Smooth muscle cell (in vitro differentiated cells): ENCODE results near the gene ALDH3B1. TPM values are rescaled to one million over a fixed set of nuclear protein-coding genes. Genes with fewer than 3 reads are reported as not detected.

ENCODE experiments used
- DNase-seq: peaks from one replicate; lab custom pipeline; 2025; ENCODE audit not compliant: unreplicated experiment; lab: John Stamatoyannopoulos, UW
- H2AFZ ChIP-seq: fragments of 200-600 bp; sonication (generic); 2 replicates; pipeline ENCODE4 v1.6.0; 2016; ENCODE audit warnings: antibody characterized with exemption, low read depth, mild to moderate bottlenecking
- H3F3A ChIP-seq: fragments of 200-600 bp; sonication (generic); 2 replicates; pipeline ENCODE4 v1.6.0; 2017; ENCODE audit warnings: antibody characterized with exemption, low read depth
- H3K27ac ChIP-seq: fragments of 200-600 bp; sonication (generic); 2 replicates; pipeline ENCODE4 v1.5.1; 2016; ENCODE audit warnings: low read depth, mild to moderate bottlenecking
- H3K27me3 ChIP-seq: fragments of 200-600 bp; sonication (generic); 2 replicates; pipeline ENCODE4 v1.6.1; 2016; ENCODE audit warnings: low read depth, mild to moderate bottlenecking
- H3K36me3 ChIP-seq: fragments of 200-600 bp; sonication (generic); 2 replicates; pipeline ENCODE4 v1.5.1; 2016; ENCODE audit warnings: low read depth
- H3K4me1 ChIP-seq: fragments of 200-600 bp; sonication (generic); 2 replicates; pipeline ENCODE4 v1.5.1; 2016; ENCODE audit warnings: low read depth
- H3K4me2 ChIP-seq: fragments of 200-600 bp; sonication (generic); 2 replicates; pipeline ENCODE4 v1.6.0; 2016; ENCODE audit warnings: mild to moderate bottlenecking
- H3K4me3 ChIP-seq: fragments of 200-600 bp; sonication (generic); 2 replicates; pipeline ENCODE4 v1.5.1; 2016; ENCODE audit warnings: mild to moderate bottlenecking
- H3K79me2 ChIP-seq: fragments of 200-600 bp; sonication (generic); 2 replicates; pipeline ENCODE4 v1.6.0; 2016; ENCODE audit warnings: low read depth, mild to moderate bottlenecking
- H3K9ac ChIP-seq: fragments of 200-600 bp; sonication (generic); 2 replicates; pipeline ENCODE4 v1.6.0; 2016; ENCODE audit warnings: low read depth
- H3K9me3 ChIP-seq: fragments of 200-600 bp; sonication (generic); replicated peaks from 2 replicates; pipeline ENCODE4 v1.5.1; 2016; ENCODE audit warnings: low read depth
- H4K20me1 ChIP-seq: fragments of 200-600 bp; sonication (generic); 2 replicates; pipeline ENCODE4 v1.6.0; 2016; ENCODE audit warnings: low read depth
- WGBS: methylation state at CpG from one replicate; pipeline ENCODE4 v1.1.7; 2016; ENCODE audit warnings: low lambda C conversion rate; 5-methylcytosine and 5-hydroxymethylcytosine counted together
- polyA plus RNA-seq: library from polyadenylated mRNA; unstranded; fragments of >200 nt; fragmentation: Nextera tagmentation; extraction: Ambion mirVana; gene quantifications from 2 replicates; pipeline ENCODE4 v1.2.1, GENCODE V29; 2016
- total RNA-seq: library from RNA; depleted of rRNA; stranded (reverse); fragments of >200 nt; gene quantifications from 2 replicates; pipeline ENCODE4 v1.2.3, GENCODE V29; 2014
- TF ChIP-seq, protein P1 (sequence below): fragments of 200-600 bp; sonication (generic); IDR thresholded peaks from 2 replicates; pipeline ENCODE4 v1.5.1; 2017; ENCODE audit warnings: borderline replicate concordance, mild to moderate bottlenecking, antibody characterized with exemption; ENCODE audit not compliant: insufficient read depth, poor library complexity, severe bottlenecking

Gene ALDH3B1
- total and polyA plus RNA-seq, 2 experiments from 2014 or later = 8.8 to 9.9 TPM

DNA sequence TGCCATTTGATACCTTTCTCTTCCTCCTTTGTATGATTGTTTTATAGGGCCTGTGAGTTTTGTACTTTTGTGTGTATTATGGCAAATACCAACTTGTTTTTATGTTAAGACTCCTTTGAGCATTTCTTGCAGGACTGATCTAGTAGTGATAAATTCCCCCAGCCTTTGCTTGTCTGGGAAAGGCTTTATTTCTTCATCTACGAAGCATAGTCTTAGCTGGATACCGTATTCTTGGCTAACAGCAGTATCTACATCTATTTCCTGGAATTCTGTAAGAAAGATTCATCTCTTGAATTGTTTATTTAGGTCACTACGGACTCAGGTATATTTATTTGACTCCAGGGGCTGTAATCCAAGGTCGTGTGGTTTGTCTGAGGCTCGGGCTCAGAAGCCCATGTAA, 14.4 kb downstream of the ALDH3B1 start:
- H3K9me3 ChIP-seq = no peaks in the 10 kb centered on the region
- WGBS = 97% methylated on average over 5 of the region's 5 CpGs
- peaks cover 8% of the 10 kb centered on the region for H3F3A ChIP-seq
- no peak overlapping the region for H3K4me3 ChIP-seq
- H3K36me3 ChIP-seq = peaks cover 11% of the 10 kb centered on the region
- no peak overlapping the region for H3K27ac ChIP-seq
- H3K4me2 ChIP-seq = no peak overlapping the region
- no peaks in the 10 kb centered on the region for H3K27me3 ChIP-seq
- TF ChIP-seq, protein P1, sequence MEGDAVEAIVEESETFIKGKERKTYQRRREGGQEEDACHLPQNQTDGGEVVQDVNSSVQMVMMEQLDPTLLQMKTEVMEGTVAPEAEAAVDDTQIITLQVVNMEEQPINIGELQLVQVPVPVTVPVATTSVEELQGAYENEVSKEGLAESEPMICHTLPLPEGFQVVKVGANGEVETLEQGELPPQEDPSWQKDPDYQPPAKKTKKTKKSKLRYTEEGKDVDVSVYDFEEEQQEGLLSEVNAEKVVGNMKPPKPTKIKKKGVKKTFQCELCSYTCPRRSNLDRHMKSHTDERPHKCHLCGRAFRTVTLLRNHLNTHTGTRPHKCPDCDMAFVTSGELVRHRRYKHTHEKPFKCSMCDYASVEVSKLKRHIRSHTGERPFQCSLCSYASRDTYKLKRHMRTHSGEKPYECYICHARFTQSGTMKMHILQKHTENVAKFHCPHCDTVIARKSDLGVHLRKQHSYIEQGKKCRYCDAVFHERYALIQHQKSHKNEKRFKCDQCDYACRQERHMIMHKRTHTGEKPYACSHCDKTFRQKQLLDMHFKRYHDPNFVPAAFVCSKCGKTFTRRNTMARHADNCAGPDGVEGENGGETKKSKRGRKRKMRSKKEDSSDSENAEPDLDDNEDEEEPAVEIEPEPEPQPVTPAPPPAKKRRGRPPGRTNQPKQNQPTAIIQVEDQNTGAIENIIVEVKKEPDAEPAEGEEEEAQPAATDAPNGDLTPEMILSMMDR = no peak
- H3K79me2 ChIP-seq = no peaks in the 10 kb centered on the region
- DNase-seq = no peak
- no peak overlapping the region for H3K9ac ChIP-seq
- H4K20me1 ChIP-seq = no peaks in the 10 kb centered on the region
- H2AFZ ChIP-seq = no peak overlapping the region
- peaks cover 14% of the 10 kb centered on the region for H3K4me1 ChIP-seq

DNA sequence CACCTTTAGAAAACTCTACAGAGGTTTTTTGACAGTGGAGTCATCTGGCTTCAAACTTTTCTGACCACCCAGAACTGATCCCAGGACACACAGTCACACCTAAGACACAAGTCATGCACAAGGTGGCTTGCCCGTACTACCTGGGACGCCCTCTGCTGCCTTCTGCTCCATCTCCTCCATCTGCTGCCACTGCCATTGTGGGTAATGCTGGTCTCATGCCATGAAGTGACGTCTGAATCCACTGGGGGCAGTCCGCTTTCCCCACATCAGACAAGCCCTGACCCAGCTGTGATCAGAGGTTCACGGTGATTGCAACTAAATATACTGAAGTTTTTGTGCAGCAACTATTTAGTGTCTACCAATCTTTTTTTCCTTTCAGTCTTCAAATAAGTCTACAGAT, 14.9 kb downstream of the ALDH3B1 start:
- Histone ChIP-seq H3K4me2 (no peak overlapping the region), H3K4me1 (peaks cover 17% of the 10 kb centered on the region), H3K9me3 (no peaks in the 10 kb centered on the region), H3F3A (peaks cover 11% of the 10 kb centered on the region), H3K27ac (no peak overlapping the region), H4K20me1 (no peaks in the 10 kb centered on the region), H3K9ac (no peak overlapping the region), H2AFZ (no peak overlapping the region), H3K4me3 (no peak overlapping the region), H3K36me3 (peaks cover 11% of the 10 kb centered on the region), H3K79me2 (no peaks in the 10 kb centered on the region), H3K27me3 (no peaks in the 10 kb centered on the region)
- DNase-seq = no peak
- 87% methylated on average over 5 of the region's 5 CpGs for WGBS
- TF ChIP-seq, protein P1 = no peak

DNA sequence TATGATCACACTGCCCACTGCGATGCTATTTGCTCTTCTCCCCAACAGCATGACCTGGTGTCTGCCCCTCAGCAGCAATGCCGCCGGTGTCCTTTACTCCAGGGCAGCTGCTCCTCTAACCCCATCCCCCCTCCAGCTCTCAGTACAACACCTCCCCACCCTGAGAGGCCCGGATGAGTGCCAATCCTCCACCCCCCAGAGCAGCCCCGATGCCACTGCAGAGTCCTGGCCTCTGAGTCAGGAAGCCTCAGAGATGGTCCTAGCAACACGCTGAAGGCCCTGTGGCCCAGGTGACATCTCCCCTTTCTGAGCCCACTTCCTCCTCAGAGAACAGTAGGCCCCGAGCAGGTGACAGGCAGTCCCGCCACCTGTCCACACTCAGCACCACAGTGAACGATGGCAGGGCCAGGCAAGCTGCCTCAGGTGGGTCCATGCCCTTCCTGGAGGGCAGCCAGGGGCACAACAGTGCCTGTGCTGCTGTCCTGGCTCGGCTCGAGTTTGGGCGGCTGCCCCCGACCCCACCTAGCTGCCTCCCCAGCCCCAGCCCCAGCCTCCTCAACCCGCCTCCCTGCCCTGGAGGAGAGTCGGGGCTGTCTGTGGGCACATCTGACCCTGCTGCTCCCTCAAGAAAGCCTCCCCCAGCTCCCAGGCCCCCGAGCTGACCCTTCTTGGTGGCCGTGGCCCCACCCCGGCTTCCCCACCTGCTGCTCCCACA, 16.4 kb downstream of the ALDH3B1 start:
- H3K27ac ChIP-seq = no peak overlapping the region
- WGBS = 94% methylated on average over 16 of the region's 18 CpGs

More for the DNA sequence above, 16.4 kb downstream of the ALDH3B1 start:
- H2AFZ ChIP-seq = no peak overlapping the region
- H3K9me3 ChIP-seq = no peaks in the 10 kb centered on the region
- no peaks in the 10 kb centered on the region for H4K20me1 ChIP-seq
- peaks cover 11% of the 10 kb centered on the region for H3K36me3 ChIP-seq
- no peak overlapping the region for H3K4me3 ChIP-seq
- peaks cover 8% of the 10 kb centered on the region for H3K79me2 ChIP-seq
- peak overlapping the region; percentile 64 for H3K9ac ChIP-seq
- no peak overlapping the region for H3K4me2 ChIP-seq
- TF ChIP-seq, protein P1 = no peak
- DNase-seq = no peak
- no peaks in the 10 kb centered on the region for H3K27me3 ChIP-seq
- H3K4me1 ChIP-seq = peaks cover 17% of the 10 kb centered on the region
- peaks cover 11% of the 10 kb centered on the region for H3F3A ChIP-seq
